Activated CD8-positive, alpha-beta T cell treated with anti-CD3 and anti-CD28 coated beads, Interleukin-2, amount 10 ng/mL, durations not matched to agents 7 days and 5 days (primary cell): ENCODE measurements around the gene SEMA4C. TPM values are rescaled to one million over a fixed set of nuclear protein-coding genes. Genes with fewer than 3 reads are reported as not detected.
"Not testable (repeated sequence)": the region's sequence is repeated elsewhere in the genome, so short reads cannot be mapped to it uniquely, and the experiment has no call there.

Experiments
- ATAC-seq: fragments of 150-1000 bp; cut with Tn5 transposase; one replicate; pipeline ENCODE4 v1.10.0; 2021; ENCODE audit warnings: moderate library complexity
- CTCF ChIA-PET: fragments of 350-600 bp; sonication (Branson Sonifier 250); formaldehyde crosslinking; loops from one replicate; lab custom pipeline; 2021; ENCODE audit warnings: antibody characterized with exemption; lab: Charles Lee
- POLR2A ChIA-PET: fragments of 350-600 bp; sonication (Branson Sonifier 250); formaldehyde crosslinking; loops from one replicate; lab custom pipeline; 2021; ENCODE audit warnings: antibody characterized with exemption; lab: Charles Lee
- DNase-seq: peaks from one replicate; pipeline ENCODE4 v3.0.0-alpha.2; 2020
- H3K27ac Mint-ChIP-seq: one replicate; pipeline ENCODE4 v1.8.0; 2021; ENCODE audit warnings: mild to moderate bottlenecking, mixed read lengths
- H3K27me3 Mint-ChIP-seq: one replicate; pipeline ENCODE4 v1.8.0; 2021; ENCODE audit warnings: low read depth, mixed read lengths
- H3K36me3 Mint-ChIP-seq: one replicate; pipeline ENCODE4 v1.8.0; 2021; ENCODE audit warnings: low read depth, mixed read lengths
- H3K4me1 Mint-ChIP-seq: one replicate; pipeline ENCODE4 v1.8.0; 2021; ENCODE audit warnings: low read depth, mixed read lengths
- H3K4me3 Mint-ChIP-seq: one replicate; pipeline ENCODE4 v1.8.0; 2021; ENCODE audit warnings: mild to moderate bottlenecking, mixed read lengths
- H3K9me3 Mint-ChIP-seq: one replicate; pipeline ENCODE4 v1.8.0; 2022; ENCODE audit warnings: mixed read lengths; ENCODE audit not compliant: insufficient read depth
- total RNA-seq, 2 experiments: library from RNA; stranded (reverse); gene quantifications; one replicate each; pipeline ENCODE4 v1.2.3, GENCODE V29; 2021

SEMA4C gene
- total RNA-seq, 2 experiments from 2014 or later, result 21.0 to 24.5 TPM

- H3K9me3 Mint-ChIP-seq, H3K27ac Mint-ChIP-seq, ATAC-seq, POLR2A ChIA-PET, H3K27me3 Mint-ChIP-seq, DNase-seq, H3K4me3 Mint-ChIP-seq: not testable (repeated sequence)
- CTCF ChIA-PET, result interaction anchor here (2.5 to 3.3 kb wide), 3 partner anchors 88 to 99 kb away, joined by 11 to 16 read pairs (median 13); no protein-coding TSS in a partner anchor
- peaks cover 37% of the 10 kb centered on the region for H3K36me3 Mint-ChIP-seq
- H3K4me1 Mint-ChIP-seq, result peaks cover 51% of the 10 kb centered on the region
These were observed 6.8 kb downstream of the SEMA4C start for GRCh38 chr2:96863056-96863455.

GRCh38 chr2:96861074-96861473, 8.8 kb downstream of the SEMA4C start:
- ChIA-PET CTCF (interaction anchor here (1.0 to 2.8 kb wide), 4 partner anchors 90 to 252 kb away, joined by 3 to 11 read pairs (median 4); partner anchors contain the start of gene ANKRD36), POLR2A (interaction anchor here (1.1 kb wide), 1 partner anchor 93 kb away, joined by 3 read pairs; no protein-coding TSS in a partner anchor)
- H3K4me1 Mint-ChIP-seq, result peaks cover 43% of the 10 kb centered on the region

GRCh38 chr2:96860065-96861029, 9.5 kb downstream of the SEMA4C start:
- POLR2A ChIA-PET, result interaction anchor here (1.1 kb wide), 1 partner anchor 94 kb away, joined by 3 read pairs; no protein-coding TSS in a partner anchor
- Mint-ChIP-seq H3K4me1 (peaks cover 42% of the 10 kb centered on the region), H3K9me3 (no peaks in the 10 kb centered on the region)

More at GRCh38 chr2:96861074-96861473, 8.8 kb downstream of the SEMA4C start:
- no peak for DNase-seq
- no peak for ATAC-seq
- Mint-ChIP-seq H3K27me3 (no peaks in the 10 kb centered on the region), H3K36me3 (peaks cover 38% of the 10 kb centered on the region), H3K9me3 (no peaks in the 10 kb centered on the region), H3K4me3 (no peak overlapping the region), H3K27ac (no peak overlapping the region)

GRCh38 chr2:96859681-96860064, 10.2 kb downstream of the SEMA4C start:
- DNase-seq (no peak), ATAC-seq (no peak)
- CTCF ChIA-PET, result interaction anchor here (1.7 to 4.7 kb wide), 2 partner anchors 91 to 101 kb away, joined by 4 to 253 read pairs; no protein-coding TSS in a partner anchor
- Mint-ChIP-seq H3K4me3 (peak overlapping the region; percentile 31), H3K27me3 (no peaks in the 10 kb centered on the region), H3K27ac (peak overlapping the region; percentile 70), H3K36me3 (peaks cover 36% of the 10 kb centered on the region), H3K4me1 (peaks cover 46% of the 10 kb centered on the region), H3K9me3 (no peaks in the 10 kb centered on the region)
- POLR2A ChIA-PET, result no interaction called here

More at GRCh38 chr2:96860065-96861029, 9.5 kb downstream of the SEMA4C start:
- CTCF ChIA-PET, result interaction anchor here (1.0 to 4.7 kb wide), 5 partner anchors 90 to 253 kb away, joined by 3 to 253 read pairs (median 4); partner anchors contain the start of gene ANKRD36
- Mint-ChIP-seq H3K4me3 (no peak overlapping the region), H3K27ac (peak overlapping the region; percentile 70), H3K27me3 (no peaks in the 10 kb centered on the region), H3K36me3 (peaks cover 34% of the 10 kb centered on the region)
- ATAC-seq (no peak), DNase-seq (no peak)

- ChIA-PET POLR2A (interaction anchor here (2.4 kb wide), 1 partner anchor 9 kb away, joined by 18 read pairs; no protein-coding TSS in a partner anchor), CTCF (interaction anchor here (1.7 to 4.7 kb wide), 7 partner anchors 8 to 104 kb away, joined by 4 to 253 read pairs (median 39); no protein-coding TSS in a partner anchor)
- H3K27me3 Mint-ChIP-seq, result no peaks in the 10 kb centered on the region
- H3K36me3 Mint-ChIP-seq, result peaks cover 38% of the 10 kb centered on the region
- DNase-seq (no peak), ATAC-seq (no peak)
- H3K27ac Mint-ChIP-seq, result peak overlapping the region; percentile 45
- peak overlapping the region; percentile 88 for H3K4me3 Mint-ChIP-seq
- peaks cover 46% of the 10 kb centered on the region for H3K4me1 Mint-ChIP-seq
- no peaks in the 10 kb centered on the region for H3K9me3 Mint-ChIP-seq
These were observed 10.7 kb downstream of the SEMA4C start for GRCh38 chr2:96859099-96859649.

- peaks cover 47% of the 10 kb centered on the region for H3K4me1 Mint-ChIP-seq
These were observed 12.1 kb downstream of the SEMA4C start, which contains the start of gene ANKRD39 for GRCh38 chr2:96857667-96858372. Gene ANKRD39, minus strand, starts transcription at chr2:96858016. Its CDS starts 29 bp downstream, at chr2:96857987.

GRCh38 chr2:96856776-96857666, 12.9 kb downstream of the SEMA4C start:
- H3K4me1 Mint-ChIP-seq, result peaks cover 45% of the 10 kb centered on the region
- ATAC-seq, result peak; percentile 4
- CTCF ChIA-PET, result interaction anchor here (0.6 to 4.7 kb wide), 48 partner anchors 9 to 535 kb away, joined by 3 to 253 read pairs (median 6); partner anchors contain the start of genes ANKRD36, CNNM3 and FAHD2B

More at GRCh38 chr2:96857667-96858372, 12.1 kb downstream of the SEMA4C start, which contains the start of gene ANKRD39:
- Mint-ChIP-seq H3K9me3 (no peaks in the 10 kb centered on the region), H3K27me3 (no peaks in the 10 kb centered on the region), H3K4me3 (peak within 1 kb of the TSS; percentile 88), H3K36me3 (peaks cover 45% of the 10 kb centered on the region), H3K27ac (peak within 1 kb of the TSS; percentile 82)
- DNase-seq (peak; percentile 98), ATAC-seq (peak; percentile 95)
- CTCF ChIA-PET, result interaction anchor here (0.6 to 4.7 kb wide), 50 partner anchors 10 to 536 kb away, joined by 3 to 253 read pairs (median 6); partner anchors contain the start of genes ANKRD36, CNNM3 and FAHD2B
- POLR2A ChIA-PET, result interaction anchor here (0.6 to 2.7 kb wide), 17 partner anchors 10 to 254 kb away, joined by 3 to 18 read pairs (median 8); partner anchors contain the start of genes ANKRD36 and CNNM3

GRCh38 chr2:96853321-96853720, 16.6 kb downstream of the SEMA4C start:
- POLR2A ChIA-PET, result no interaction called here
- peaks cover 48% of the 10 kb centered on the region for H3K36me3 Mint-ChIP-seq

More at GRCh38 chr2:96856776-96857666, 12.9 kb downstream of the SEMA4C start:
- no peaks in the 10 kb centered on the region for H3K27me3 Mint-ChIP-seq
- POLR2A ChIA-PET, result interaction anchor here (1.0 to 2.7 kb wide), 14 partner anchors 9 to 255 kb away, joined by 3 to 18 read pairs (median 9); partner anchors contain the start of genes ANKRD36 and CNNM3
- peak overlapping the region; percentile 82 for H3K27ac Mint-ChIP-seq
- DNase-seq, result peak; percentile 56
- H3K9me3 Mint-ChIP-seq, result no peaks in the 10 kb centered on the region
- H3K36me3 Mint-ChIP-seq, result peaks cover 48% of the 10 kb centered on the region
- H3K4me3 Mint-ChIP-seq, result peak overlapping the region; percentile 88

GRCh38 chr2:96852667-96853066, 17.2 kb downstream of the SEMA4C start:
- ChIA-PET CTCF (interaction anchor here (1.1 to 1.5 kb wide), 2 partner anchors 37 to 94 kb away, joined by 3 to 4 read pairs; partner anchors contain the start of gene CNNM3), POLR2A (no interaction called here)
- H3K27ac Mint-ChIP-seq, result no peak overlapping the region
- H3K36me3 Mint-ChIP-seq, result peaks cover 54% of the 10 kb centered on the region
- no peak for DNase-seq
- no peak for ATAC-seq
- peaks cover 20% of the 10 kb centered on the region for H3K4me1 Mint-ChIP-seq
- H3K27me3 Mint-ChIP-seq, result no peaks in the 10 kb centered on the region
- H3K9me3 Mint-ChIP-seq, result no peaks in the 10 kb centered on the region
- no peak overlapping the region for H3K4me3 Mint-ChIP-seq

More at GRCh38 chr2:96853321-96853720, 16.6 kb downstream of the SEMA4C start:
- ATAC-seq, result no peak
- Mint-ChIP-seq H3K9me3 (no peaks in the 10 kb centered on the region), H3K4me3 (no peak overlapping the region), H3K27me3 (no peaks in the 10 kb centered on the region), H3K4me1 (peaks cover 20% of the 10 kb centered on the region), H3K27ac (no peak overlapping the region)
- CTCF ChIA-PET, result no interaction called here
- no peak for DNase-seq
